ENCODE data around the gene WDTC1. TPM values are rescaled to one million over a fixed set of nuclear protein-coding genes. Genes with fewer than 3 reads are reported as not detected.

WDTC1 gene
- total and polyA plus RNA-seq, 9 of the 15 experiments (the other 6 are each of a cell fraction or from before 2014, with no cell fraction given): 0.18 to 32.3 (median 8.8) TPM

GRCh38 chr1:27234049-27234882 is at the start of gene WDTC1 (continued):
- TF ChIP-seq CHAMP1 (IDR thresholded peaks at IDR 0.05) (no peak), TAF9B (IDR thresholded peaks at IDR 0.05; ENCODE audit: partially characterized antibody) (no peak), BACH1 (tag; IDR thresholded peaks at IDR 0.05) (no peak), MTA1 (IDR thresholded peaks at IDR 0.05; ENCODE audit: borderline replicate concordance) (peak; percentile 89; the same call in 1 of the 2 replicates), HMG20B (CRISPR knock-in tag; IDR thresholded peaks at IDR 0.05) (no peak), AFF4 (CRISPR knock-in tag; IDR thresholded peaks at IDR 0.05) (0 out of 2 replicates have a peak, but pooled peaks have one; percentile 45), ZNF274 (IDR thresholded peaks at IDR 0.05; ENCODE audit: borderline replicate concordance, low read depth, low read length) (no peak), MYBL2 (IDR thresholded peaks at IDR 0.05; ENCODE audit: low read depth) (no peak), MYBL2 (CRISPR knock-in tag; IDR thresholded peaks at IDR 0.05; ENCODE audit: borderline replicate concordance) (no peak), NBN (IDR thresholded peaks at IDR 0.05; ENCODE audit: low read depth) (no peak), L3MBTL2 (IDR thresholded peaks at IDR 0.05) (peak; percentile 91), THRAP3 (IDR thresholded peaks at IDR 0.05; ENCODE audit: borderline replicate concordance) (no peak), ZNF316 (IDR thresholded peaks at IDR 0.05) (no peak), ZNF609 (CRISPR knock-in tag; IDR thresholded peaks at IDR 0.05; ENCODE audit: borderline replicate concordance) (no peak), KAT8 (IDR thresholded peaks at IDR 0.05; ENCODE audit: low read depth) (no peak)

Data from K562 (cell line).